KOPT-K1 (cell line): ENCODE measurements around the gene LAMA4.

Experiments
- H3K27ac ChIP-seq: fragments of 200-600 bp; sonication (generic); 2 replicates; pipeline ENCODE4 v1.5.1; 2016; ENCODE audit warnings: antibody characterized with exemption, mild to moderate bottlenecking, low read depth, low read length; ENCODE audit not compliant: poor library complexity, severe bottlenecking
- H3K36me3 ChIP-seq: fragments of 200-600 bp; sonication (generic); 2 replicates; pipeline ENCODE4 v1.5.1; 2017; ENCODE audit warnings: antibody characterized with exemption, mild to moderate bottlenecking, low read length, moderate library complexity; ENCODE audit not compliant: insufficient read depth
- H3K9me3 ChIP-seq: fragments of 200-600 bp; sonication (generic); 2 replicates; pipeline ENCODE4 v1.5.1; 2017; ENCODE audit warnings: antibody characterized with exemption, low read length, mild to moderate bottlenecking; ENCODE audit not compliant: insufficient read depth, poor library complexity, severe bottlenecking

The LAMA4 gene

GRCh38 chr6:112258642-112259336 lies 4.4 kb upstream of the LAMA4 start:
- Histone ChIP-seq H3K9me3 (no peaks in the 10 kb centered on the region), H3K27ac (no peak overlapping the region), H3K36me3 (no peaks in the 10 kb centered on the region)

- Histone ChIP-seq H3K36me3 (no peaks in the 10 kb centered on the region), H3K9me3 (no peaks in the 10 kb centered on the region), H3K27ac (no peak overlapping the region)
Measured at GRCh38 chr6:112257178-112257855, 3.0 kb upstream of the LAMA4 start.

- no peaks in the 10 kb centered on the region for H3K9me3 ChIP-seq
- no peak overlapping the region for H3K27ac ChIP-seq
- no peaks in the 10 kb centered on the region for H3K36me3 ChIP-seq
Measured at GRCh38 chr6:112254921-112255320, 554 bp upstream of the LAMA4 start.

GRCh38 chr6:112253498-112253840 lies 898 bp downstream of the LAMA4 start:
- no peaks in the 10 kb centered on the region for H3K36me3 ChIP-seq
- no peak overlapping the region for H3K27ac ChIP-seq

GRCh38 chr6:112252571-112253497 lies 1.5 kb downstream of the LAMA4 start:
- no peaks in the 10 kb centered on the region for H3K36me3 ChIP-seq
- no peak overlapping the region for H3K27ac ChIP-seq
- H3K9me3 ChIP-seq: no peaks in the 10 kb centered on the region

More at GRCh38 chr6:112253498-112253840, 898 bp downstream of the LAMA4 start:
- no peaks in the 10 kb centered on the region for H3K9me3 ChIP-seq

GRCh38 chr6:112251171-112251875 lies 3.0 kb downstream of the LAMA4 start:
- H3K36me3 ChIP-seq: no peaks in the 10 kb centered on the region
- no peaks in the 10 kb centered on the region for H3K9me3 ChIP-seq
- no peak overlapping the region for H3K27ac ChIP-seq

- no peaks in the 10 kb centered on the region for H3K9me3 ChIP-seq
- H3K36me3 ChIP-seq: no peaks in the 10 kb centered on the region
- no peak overlapping the region for H3K27ac ChIP-seq
Measured at GRCh38 chr6:112249489-112249888, 4.9 kb downstream of the LAMA4 start.

- Histone ChIP-seq H3K27ac (no peak overlapping the region), H3K9me3 (no peaks in the 10 kb centered on the region), H3K36me3 (no peaks in the 10 kb centered on the region)
Measured at GRCh38 chr6:112247275-112247674, 7.1 kb downstream of the LAMA4 start.

- Histone ChIP-seq H3K36me3 (no peaks in the 10 kb centered on the region), H3K9me3 (no peaks in the 10 kb centered on the region), H3K27ac (no peak overlapping the region)
Measured at GRCh38 chr6:112245511-112246203, 8.7 kb downstream of the LAMA4 start.

- no peak overlapping the region for H3K27ac ChIP-seq
- no peaks in the 10 kb centered on the region for H3K36me3 ChIP-seq
- no peaks in the 10 kb centered on the region for H3K9me3 ChIP-seq
Measured at GRCh38 chr6:112243861-112244827, 10.2 kb downstream of the LAMA4 start.

- Histone ChIP-seq H3K36me3 (no peaks in the 10 kb centered on the region), H3K9me3 (no peaks in the 10 kb centered on the region), H3K27ac (no peak overlapping the region)
Measured at GRCh38 chr6:112241820-112242429, 12.4 kb downstream of the LAMA4 start.

GRCh38 chr6:112237595-112237994 lies 16.8 kb downstream of the LAMA4 start:
- no peak overlapping the region for H3K27ac ChIP-seq
- H3K9me3 ChIP-seq: no peaks in the 10 kb centered on the region
- no peaks in the 10 kb centered on the region for H3K36me3 ChIP-seq

GRCh38 chr6:112237066-112237465 lies 17.3 kb downstream of the LAMA4 start:
- H3K36me3 ChIP-seq: no peaks in the 10 kb centered on the region
- no peak overlapping the region for H3K27ac ChIP-seq
- H3K9me3 ChIP-seq: no peaks in the 10 kb centered on the region
